ENCODE results near the gene GPC2. TPM values are rescaled to one million over a fixed set of nuclear protein-coding genes. Genes with fewer than 3 reads are reported as not detected.
A peak's percentile ranks its signal among the peaks of the same experiment; 100 is the strongest.
"Not testable (repeated sequence)": the region's sequence is repeated elsewhere in the genome, so short reads cannot be mapped to it uniquely, and the experiment has no call there.

The GPC2 gene
- total RNA-seq, 1 donor from 2014 or later, result 3.9 TPM

- DNase-seq, result no peak
Measured at GRCh38 chr7:100204454-100204853, 27.3 kb upstream of the GPC2 start.

- DNase-seq, result no peak
Measured at GRCh38 chr7:100200693-100201092, 23.5 kb upstream of the GPC2 start.

- no peak for DNase-seq
Measured at GRCh38 chr7:100198266-100198665, 21.1 kb upstream of the GPC2 start.

GRCh38 chr7:100195901-100196322 is 18.7 kb upstream of the GPC2 start:
- not testable (repeated sequence) for DNase-seq

- no peak for DNase-seq
Measured at GRCh38 chr7:100195222-100195621, 18.0 kb upstream of the GPC2 start.

GRCh38 chr7:100192969-100193368 is 15.8 kb upstream of the GPC2 start:
- no peak for DNase-seq

GRCh38 chr7:100192281-100192862 is 15.2 kb upstream of the GPC2 start:
- DNase-seq, result not testable (repeated sequence)

GRCh38 chr7:100191775-100192174 is 14.6 kb upstream of the GPC2 start:
- DNase-seq, result no peak

- peak; percentile 13 for DNase-seq
Measured at GRCh38 chr7:100190048-100190711, 13.0 kb upstream of the GPC2 start.

- no peak for DNase-seq
Measured at GRCh38 chr7:100189061-100189460, 11.9 kb upstream of the GPC2 start.

GRCh38 chr7:100185726-100186125 is 8.5 kb upstream of the GPC2 start:
- DNase-seq, result no peak

GRCh38 chr7:100183090-100183489 is 5.9 kb upstream of the GPC2 start:
- not testable (repeated sequence) for DNase-seq

- not testable (repeated sequence) for DNase-seq
Measured at GRCh38 chr7:100182616-100183015, 5.4 kb upstream of the GPC2 start.

- not testable (repeated sequence) for DNase-seq
Measured at GRCh38 chr7:100180084-100180483, 2.9 kb upstream of the GPC2 start.

- no peak for DNase-seq
Measured at GRCh38 chr7:100176096-100177044, 811 bp downstream of the GPC2 start.

- no peak for DNase-seq
Measured at GRCh38 chr7:100175296-100175935, 1.8 kb downstream of the GPC2 start.

GRCh38 chr7:100174582-100174981 is 2.6 kb downstream of the GPC2 start:
- no peak for DNase-seq

GRCh38 chr7:100173806-100174495 is 3.2 kb downstream of the GPC2 start:
- DNase-seq, result no peak

GRCh38 chr7:100171840-100172239 is 5.3 kb downstream of the GPC2 start:
- DNase-seq, result no peak

GRCh38 chr7:100171087-100171681 is 6.0 kb downstream of the GPC2 start:
- no peak for DNase-seq

- no peak for DNase-seq
Measured at GRCh38 chr7:100170101-100170897, 6.9 kb downstream of the GPC2 start.
